ENCODE measurements around the gene POLR2F.

GRCh38 chr22:37961062-37961461, 7.6 kb downstream of the POLR2F start:
- TF ChIP-seq CTCF (IDR thresholded peaks at IDR 0.05), result no peak
- no peak for TF ChIP-seq POLR2A (IDR thresholded peaks at IDR 0.05)

Measured in body of pancreas (tissue), 4 donors.